SIG-M5 treated with dmso at 0.1 percent for 504 hours (cell line): ENCODE measurements around the gene MAL.

Experiments
- DNase-seq: peaks from one replicate; lab custom pipeline; 2025; ENCODE audit not compliant: unreplicated experiment; lab: John Stamatoyannopoulos, UW

Gene MAL

GRCh38 chr2:95047629-95048510 lies 22.4 kb downstream of the MAL start:
- no peak for DNase-seq

DNA sequence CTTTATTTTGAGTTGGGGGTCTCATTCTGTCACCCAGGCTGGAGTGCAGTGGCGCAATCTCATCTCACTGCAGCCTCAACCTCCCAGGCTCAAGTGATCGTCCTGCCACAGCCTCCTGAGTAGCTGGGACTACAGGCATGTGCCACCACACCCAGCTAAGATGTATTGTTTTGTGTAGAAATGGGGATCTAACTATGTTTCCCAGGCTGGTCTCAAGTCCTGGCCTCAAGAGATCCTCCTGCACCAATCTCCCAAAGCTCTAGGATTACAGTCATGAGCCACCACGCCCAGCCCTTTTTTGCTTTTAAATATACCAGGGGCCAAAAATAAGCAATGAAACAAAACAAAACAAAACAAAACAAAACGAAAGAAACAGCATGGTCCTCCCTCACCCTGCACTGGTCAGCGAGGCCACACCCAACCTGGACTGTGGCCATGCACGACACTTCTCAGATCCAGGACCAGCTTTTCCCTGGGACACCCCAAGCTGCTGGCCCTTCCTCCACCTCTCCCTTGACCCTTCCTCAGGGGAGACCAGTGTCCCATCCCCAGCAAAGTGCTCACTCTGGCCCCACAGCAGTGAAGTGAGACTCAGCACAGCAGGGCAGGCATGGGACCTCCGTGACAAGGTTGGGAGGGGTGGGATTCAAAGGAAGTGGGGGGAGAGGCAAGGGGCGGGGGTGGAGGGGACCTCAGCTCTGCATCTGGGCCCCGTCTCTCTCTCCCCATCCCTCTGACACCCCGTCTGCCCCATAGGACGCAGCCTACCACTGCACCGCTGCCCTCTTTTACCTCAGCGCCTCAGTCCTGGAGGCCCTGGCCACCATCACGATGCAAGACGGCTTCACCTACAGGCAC lies 23.5 kb downstream of the MAL start:
- DNase-seq = no peak

DNA sequence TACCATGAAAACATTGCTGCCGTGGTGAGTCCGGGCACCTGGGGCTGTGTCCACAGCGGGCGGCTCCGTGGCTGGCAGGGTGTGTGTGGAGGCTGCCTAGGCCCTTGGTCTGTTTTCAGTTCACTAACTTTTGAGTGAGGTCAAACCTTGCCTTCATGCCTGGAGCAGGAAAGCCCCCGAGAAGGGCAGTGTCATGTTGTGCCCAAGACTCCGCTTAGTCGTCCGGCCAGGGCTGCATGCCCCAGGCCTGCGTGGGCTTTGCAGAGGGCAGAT lies 24.1 kb downstream of the MAL start:
- DNase-seq = no peak

DNA sequence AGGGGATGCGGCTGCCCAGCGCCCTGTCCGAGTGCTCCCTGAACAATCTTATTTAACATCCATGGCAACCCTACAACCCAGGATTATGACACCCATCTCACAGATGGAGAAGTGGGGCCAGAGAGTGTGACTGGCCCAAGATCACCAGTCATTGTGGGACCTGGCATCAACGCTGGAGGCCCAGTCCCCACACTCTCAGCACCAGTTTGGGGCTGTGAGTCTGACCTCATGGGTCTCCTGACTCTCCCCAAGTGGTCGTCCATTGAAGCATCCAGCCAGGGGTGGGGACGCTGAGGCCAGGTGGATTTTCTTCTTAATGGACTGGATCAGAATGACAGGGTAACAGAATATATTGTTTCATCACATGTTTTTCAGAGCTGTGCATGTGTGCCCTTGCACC lies 24.5 kb downstream of the MAL start:
- no peak for DNase-seq

DNA sequence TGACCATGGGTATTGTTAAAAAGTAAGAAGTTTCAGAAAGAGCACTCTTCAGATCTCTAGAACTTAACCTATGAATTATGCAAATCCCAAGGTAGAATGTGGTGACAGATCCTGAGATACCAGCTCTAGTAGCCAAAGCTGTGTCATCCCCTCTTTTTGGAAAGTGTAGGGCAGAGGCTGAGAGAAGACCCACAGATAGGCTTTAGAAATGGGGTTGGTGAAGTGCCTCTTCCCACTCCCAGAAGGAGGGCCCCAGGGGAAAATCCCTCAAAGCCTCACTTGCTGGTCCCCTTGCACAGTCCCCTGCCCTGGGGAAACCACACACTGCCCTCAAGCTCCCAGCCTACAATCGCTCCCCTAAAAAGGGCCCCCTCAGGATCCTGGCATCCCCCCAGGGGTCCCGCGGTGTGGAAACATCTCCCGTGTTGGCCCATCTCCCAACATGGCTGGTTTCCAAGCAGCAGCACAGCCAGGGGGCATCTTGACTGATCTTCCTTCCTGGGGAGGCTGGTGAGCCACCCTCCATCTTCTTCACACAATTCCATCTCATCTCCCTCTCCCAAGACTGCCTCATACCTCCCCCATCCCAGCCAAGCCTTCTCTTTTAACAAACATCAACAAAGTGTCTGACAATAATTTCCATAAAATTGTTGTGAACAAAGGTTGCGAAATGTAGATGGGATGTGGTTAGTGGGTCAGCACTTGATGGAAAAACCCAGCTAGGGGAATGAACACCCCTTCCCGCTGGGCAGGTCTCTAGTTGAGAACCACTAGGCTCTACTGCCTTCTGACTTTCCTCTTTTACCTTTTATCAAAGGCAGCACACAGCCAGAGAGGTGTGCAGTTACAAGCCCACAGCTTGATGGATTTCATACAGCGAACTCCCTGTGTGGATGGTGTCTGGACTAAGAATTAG lies 25.1 kb downstream of the MAL start:
- no peak for DNase-seq

DNA sequence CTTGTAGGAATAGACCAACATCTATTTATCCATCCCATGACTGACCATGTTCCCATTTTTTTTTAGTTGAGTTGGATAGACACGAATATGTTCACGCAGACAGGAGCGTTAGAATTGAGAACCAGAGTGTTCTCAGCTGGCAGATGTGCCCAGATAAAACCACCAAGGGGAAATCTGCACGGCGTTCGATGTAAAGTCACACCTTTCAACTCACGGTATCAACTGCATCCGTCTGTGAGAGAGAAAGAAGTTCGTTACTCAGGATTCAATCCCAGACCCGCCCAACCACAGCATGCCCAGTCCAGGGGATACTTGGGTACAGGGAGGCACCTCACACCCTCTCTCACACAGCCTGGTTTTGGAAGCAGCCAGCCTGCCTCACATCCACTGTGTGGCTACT lies 26.1 kb downstream of the MAL start:
- DNase-seq = no peak

DNA sequence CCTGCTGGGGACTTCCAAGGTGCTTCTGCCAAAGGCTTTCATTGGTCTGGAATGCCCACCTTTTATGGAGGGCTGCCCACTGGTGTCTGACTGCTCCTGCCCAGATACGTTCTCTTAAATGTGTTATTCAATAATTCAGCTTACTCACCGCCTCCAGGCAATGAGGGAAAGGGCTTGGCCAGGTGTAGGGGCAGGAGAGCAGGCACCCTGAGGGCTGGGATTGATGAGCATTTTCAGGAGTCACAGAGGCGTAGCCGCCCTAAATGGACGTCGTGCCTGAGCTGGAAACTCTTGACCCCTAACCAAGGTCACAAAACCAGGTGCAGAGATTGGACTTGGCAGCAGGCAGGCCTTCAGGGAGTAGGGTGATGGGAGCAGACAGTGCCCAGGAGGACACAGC lies 26.8 kb downstream of the MAL start:
- DNase-seq = no peak

- no peak for DNase-seq
Observed at GRCh38 chr2:95052804-95053479, 27.4 kb downstream of the MAL start.

- no peak for DNase-seq
Observed at GRCh38 chr2:95053543-95053942, 28.0 kb downstream of the MAL start.

DNA sequence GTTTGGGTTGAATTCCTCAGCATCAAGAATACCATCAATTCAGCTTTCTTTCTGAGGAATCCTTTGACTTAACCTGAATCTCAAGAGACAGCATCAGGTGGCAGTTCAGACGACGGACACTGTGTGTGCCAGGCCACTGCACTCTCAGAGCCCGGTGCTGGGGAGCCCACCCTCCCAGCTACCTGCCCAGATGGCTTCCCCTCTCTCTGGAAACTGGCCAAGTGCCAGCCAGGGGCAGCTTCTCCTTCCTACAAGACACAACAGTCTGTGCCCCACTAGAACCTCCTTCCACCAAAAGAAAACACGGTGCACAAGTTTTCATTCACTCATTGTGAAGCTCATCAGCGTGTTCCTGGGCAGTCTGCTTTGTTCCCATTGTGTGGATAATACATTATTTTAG lies 28.5 kb downstream of the MAL start:
- DNase-seq = no peak

GRCh38 chr2:95055262-95055661 lies 29.8 kb downstream of the MAL start:
- DNase-seq = no peak

GRCh38 chr2:95056044-95056443 lies 30.5 kb downstream of the MAL start:
- DNase-seq = no peak

DNA sequence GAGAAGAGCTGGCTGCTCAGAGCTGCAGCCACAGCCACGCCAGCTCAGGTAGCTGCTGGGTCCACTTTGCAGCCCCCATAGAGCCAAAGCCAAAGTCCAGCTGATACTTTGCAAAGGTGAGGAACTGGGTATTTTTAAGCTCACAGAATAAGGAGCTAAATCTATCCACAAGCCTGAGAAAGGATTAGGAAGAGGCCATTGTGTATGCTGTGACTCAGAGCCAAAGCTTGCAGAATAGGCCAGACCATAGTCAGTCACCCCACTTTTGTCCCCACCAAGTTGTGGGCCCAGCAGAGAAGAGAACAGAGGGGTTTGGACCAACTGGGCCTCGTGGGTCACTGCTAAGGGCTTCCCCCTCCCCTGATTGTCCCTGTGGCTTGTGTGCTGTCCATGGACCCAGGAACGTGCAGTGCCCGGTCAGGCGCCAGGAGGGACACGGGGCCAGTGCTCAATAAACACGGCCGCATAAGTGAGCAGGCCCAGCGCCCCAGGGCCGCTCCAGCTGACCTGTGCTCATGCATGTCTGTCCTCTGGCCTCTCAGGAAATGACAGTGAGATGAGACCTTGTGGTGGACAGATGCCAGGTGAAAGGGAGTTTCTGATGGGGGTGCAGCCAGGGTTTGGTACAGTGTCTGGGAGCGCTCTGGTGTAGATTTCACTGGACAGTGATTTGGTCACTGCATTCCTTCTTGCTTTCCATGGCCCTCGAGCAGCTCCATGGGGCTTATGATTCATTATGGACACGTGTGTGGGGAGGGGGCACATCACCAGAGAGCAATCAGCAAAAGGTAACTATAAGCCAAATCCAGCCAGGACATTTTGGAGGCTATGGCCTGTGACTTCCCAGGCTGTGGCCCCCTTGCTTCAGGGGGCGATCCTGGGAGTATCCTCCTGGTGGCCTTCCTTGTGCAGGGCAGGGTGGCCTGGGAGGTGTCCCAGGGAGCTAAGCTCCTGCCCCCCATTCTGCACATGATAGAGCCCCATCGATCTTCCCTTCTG lies 31.3 kb downstream of the MAL start:
- no peak for DNase-seq

- no peak for DNase-seq
Observed at GRCh38 chr2:95057535-95058370, 32.2 kb downstream of the MAL start.

- DNase-seq = no peak
Observed at GRCh38 chr2:95058466-95058988, 33.0 kb downstream of the MAL start.

- DNase-seq = no peak
Observed at GRCh38 chr2:95058989-95059641, 33.6 kb downstream of the MAL start.

DNA sequence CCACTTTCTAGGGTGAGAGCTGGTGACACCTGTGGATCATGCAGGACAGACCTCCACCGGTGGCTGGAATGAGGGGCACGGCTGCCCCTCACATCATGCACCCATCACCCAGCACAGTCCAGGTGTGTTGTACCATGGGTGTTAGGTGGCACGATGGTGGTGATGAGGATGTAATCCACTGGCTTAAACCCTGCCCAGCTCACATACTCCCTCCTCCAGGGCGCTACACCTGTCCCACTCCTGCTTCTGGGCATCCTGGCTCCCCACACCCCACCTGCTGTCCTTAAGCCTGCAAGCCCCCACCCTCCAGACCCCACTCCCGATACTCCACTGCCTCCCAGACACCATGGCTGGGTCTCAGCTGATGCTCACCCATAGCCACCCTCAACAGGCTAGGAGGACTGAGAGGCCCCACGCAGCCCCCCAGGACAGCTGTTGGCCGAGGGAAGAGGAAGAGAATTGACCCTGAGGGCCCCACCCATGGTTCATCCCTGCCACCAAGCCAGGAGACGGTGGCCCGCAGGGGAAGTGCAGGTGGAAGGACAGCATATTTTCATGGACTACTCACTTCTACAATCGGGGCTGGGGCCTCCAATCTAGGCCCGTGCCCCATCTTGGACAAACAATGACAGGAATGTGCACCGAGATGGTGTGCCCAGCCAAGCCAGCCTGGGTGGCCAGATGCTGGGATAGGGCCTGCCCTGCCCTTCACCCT lies 34.3 kb downstream of the MAL start:
- no peak for DNase-seq
